HG02885 (cell line): ENCODE data around the gene HSDL2.

ENCODE experiments used
- ATAC-seq: cut with Tn5 transposase; IDR thresholded peaks from one replicate; pipeline ENCODE4 v1.9.1; 2021; ENCODE audit warnings: mild to moderate bottlenecking; ENCODE audit not compliant: unreplicated experiment, poor library complexity

Gene HSDL2

DNA sequence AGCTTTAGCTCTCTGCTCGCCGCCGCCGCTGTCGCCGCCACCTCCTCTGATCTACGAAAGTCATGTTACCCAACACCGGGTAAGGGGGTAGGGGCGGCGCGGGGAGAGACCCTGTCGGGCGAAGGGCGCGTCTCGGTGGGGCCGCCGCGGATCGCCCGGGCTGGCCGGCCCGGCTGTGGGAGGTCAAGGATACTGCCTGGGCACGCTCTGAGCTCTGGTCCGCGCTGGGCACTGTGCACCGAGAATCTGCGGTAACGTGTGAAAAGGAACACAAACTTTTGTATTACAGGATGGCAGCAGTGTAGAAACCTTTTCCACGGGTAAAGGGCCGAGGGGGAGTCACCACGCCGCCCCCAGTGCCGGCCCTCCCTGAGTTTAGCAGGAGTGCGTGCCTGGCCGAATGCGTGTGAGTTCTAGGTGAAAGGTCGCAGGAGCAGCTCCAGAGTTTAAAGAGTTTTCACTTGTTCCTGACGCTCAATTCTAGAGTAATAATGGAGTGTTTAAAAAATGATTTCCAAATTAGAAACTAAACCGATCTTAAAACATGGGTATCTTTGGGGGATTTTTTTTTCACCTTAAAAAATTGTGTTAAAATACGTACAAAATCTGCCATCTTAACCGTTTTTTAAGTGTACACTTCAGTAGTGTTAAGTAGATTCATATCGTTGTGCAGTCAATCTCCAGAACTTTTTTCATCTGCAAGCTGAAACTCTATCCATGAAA is at the start of gene HSDL2:
Gene HSDL2 (plus strand): TSS at position 7 of the 723 bp plus-strand sequence. CDS start 56 bp downstream, at position 63.
- peak; percentile 27 for ATAC-seq

- no peak for ATAC-seq
These were observed 48.3 kb upstream of the HSDL2 start for GRCh38 chr9:112331674-112331952.

GRCh38 chr9:112332214-112332613 is 47.7 kb upstream of the HSDL2 start:
- ATAC-seq: no peak

- no peak for ATAC-seq
These were observed 47.3 kb upstream of the HSDL2 start for GRCh38 chr9:112332674-112332976.

DNA sequence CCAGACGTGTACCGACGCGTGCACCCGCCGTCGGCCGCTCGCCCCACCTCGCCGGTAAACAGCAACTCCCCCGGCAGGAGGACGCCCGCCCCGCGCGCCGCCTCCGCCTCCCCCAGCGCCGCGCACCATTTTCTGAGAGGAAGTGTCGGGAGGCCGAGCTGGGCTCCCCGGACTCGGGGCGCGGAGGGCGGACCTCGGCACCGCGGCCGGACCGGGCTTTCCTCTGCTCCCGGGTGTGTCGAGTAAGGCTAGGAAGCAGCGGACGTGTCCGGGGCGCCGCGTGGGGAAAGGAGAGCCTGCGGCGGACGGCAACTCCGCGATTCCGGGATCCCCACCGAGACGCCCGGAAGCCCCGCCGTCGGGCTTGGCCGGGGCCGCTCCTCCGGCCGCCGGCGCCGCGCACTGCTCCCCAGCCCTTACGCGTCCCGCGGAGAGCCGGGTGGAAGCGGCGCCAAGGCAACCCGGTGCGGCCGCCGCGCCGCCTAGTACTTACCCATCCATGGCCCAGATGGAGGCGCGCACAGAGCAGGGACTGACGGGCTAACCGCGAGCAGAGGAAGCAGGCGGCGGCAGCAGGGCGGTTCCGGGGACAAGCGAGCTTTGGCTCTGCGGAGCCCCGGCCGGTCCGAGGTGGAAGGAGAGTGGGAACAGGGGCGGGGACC is 46.8 kb upstream of the HSDL2 start, which contains the start of gene PTBP3:
Gene PTBP3 (minus strand): TSS at position 643 of the 662 bp plus-strand sequence. CDS start 35,754 bp downstream, outside the sequence.
- peak; percentile 62 for ATAC-seq

GRCh38 chr9:112333639-112334431 is 46.1 kb upstream of the HSDL2 start:
- ATAC-seq: peak; percentile 79

DNA sequence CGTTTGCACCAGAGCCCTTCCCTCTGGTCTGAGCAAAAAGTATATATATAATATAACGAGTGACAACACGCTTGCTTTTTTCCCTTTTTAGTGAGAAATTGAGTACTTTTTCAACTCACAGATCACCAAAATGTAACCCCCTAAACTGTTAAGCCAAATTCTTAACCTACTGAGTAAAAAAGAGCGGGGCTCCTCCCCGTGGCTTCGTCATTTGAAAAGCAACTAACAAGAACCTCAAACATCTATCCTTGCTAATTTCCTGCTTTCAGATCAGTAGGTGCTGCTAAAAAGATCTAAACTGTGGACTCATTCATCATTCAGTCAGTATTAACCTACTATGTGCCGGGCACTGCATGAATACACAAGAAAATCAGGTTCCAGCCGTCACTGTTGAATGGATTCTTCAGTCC is 45.5 kb upstream of the HSDL2 start:
- no peak for ATAC-seq

DNA sequence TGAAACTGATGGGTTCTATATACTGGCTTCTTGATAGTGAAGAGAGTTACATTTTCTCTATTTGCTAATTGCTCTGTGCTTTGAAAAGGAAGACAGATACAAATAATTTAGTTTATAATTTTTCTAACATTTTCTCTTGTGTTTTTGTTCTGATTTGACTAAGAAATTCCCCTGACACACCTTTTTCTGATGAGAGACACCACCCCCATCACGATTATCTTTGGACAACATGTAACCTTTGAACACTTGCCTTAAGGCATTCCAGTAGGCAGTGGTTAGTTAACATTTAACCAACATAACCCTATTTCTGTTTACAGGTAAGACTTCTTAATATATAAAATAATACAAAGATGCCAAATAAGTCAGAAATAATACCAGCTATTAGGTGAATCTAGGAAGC is 42.4 kb upstream of the HSDL2 start:
- no peak for ATAC-seq

DNA sequence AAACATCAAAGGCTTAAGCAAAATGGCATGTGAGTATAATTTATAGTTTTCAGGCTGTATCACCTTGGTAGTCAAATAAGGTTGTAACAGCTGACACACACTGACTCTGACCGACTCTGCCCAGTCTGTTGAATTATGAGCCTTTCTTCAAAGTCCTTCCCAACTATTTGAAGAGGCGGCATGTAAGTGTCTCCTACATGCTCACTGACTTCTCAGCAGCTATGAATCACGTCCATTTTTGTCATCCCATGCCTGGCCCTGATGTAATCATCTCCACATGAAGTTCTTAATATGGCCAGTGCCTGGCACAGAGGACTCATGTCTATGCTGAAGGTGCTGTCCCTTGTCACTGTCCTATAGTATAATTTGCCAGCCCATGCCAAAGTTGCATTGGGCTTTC is 41.3 kb upstream of the HSDL2 start:
- no peak for ATAC-seq

- no peak for ATAC-seq
These were observed 40.0 kb upstream of the HSDL2 start for GRCh38 chr9:112339886-112340285.

DNA sequence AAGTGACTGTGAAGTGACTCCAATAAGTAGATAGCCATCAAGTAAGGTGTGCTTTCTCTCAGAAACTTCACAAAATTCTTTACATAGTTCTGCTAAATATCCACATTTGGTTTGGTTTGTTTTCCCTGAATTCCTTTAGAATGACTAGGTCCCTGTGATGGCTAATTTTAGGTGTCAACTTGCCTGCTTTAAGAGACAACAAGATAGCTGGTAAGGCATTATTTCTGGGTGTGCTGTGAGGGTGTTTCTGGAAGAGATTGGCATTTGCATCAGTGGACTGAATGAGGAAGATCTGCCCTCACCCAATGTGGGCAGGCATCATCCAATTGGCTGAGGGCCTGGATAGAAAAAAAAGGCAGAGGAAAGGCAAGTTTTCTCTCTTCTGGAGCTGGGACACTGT is 38.2 kb upstream of the HSDL2 start:
- ATAC-seq: no peak

DNA sequence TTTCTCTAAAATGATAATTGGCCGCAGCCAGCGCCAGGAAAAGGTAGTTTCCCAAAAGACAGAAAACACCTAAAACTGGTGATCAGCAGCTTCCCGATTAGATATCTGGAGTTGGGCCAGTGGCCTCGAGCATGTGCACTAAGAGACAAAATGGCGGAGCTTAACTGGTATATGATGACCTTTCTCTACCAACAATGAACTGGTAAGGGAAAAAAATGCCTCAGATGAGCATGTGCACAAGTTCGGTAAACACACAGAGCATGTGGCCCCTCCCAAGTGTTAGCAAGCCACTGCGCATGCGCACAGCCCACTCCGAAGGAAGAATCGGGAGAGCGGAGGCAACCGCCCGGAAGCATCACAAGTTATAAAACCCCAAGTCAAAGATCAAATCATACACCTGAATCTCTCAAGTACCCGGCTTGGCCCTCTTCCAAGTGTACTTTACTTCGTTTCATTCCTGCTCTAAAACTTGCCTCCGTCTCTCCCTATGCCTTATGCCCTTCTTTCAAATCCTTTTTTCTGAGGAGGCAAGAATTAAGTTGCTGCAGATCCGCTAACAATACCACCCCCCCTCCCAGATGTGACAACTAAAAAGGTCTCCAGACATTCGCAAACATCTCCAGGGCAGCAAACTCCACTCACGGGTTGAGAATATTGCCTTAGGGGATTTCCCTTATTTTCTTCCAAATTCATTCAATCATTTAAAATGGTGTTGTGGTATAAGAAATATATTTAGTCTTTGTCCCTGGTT is 31.5 kb upstream of the HSDL2 start:
- no peak for ATAC-seq

- ATAC-seq: no peak
These were observed 30.9 kb upstream of the HSDL2 start for GRCh38 chr9:112349008-112349333.

DNA sequence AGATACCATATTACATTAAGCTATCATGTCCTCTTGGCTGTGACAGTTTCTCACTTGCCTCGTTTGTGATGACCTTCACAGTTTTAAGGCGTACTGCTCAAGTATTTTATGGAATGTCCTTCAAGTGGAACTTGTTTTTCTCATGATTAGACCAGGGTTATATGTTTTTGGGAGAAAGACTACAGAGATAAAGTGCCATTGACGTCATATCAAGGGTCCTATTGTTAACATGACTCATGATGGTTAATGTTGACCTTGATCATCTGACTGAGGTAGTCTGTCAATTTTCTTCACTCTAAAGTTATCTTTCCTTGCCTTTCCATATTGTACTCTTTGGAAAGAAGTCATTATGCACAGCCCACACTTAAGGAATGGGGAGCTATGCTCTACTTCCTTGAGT is 28.7 kb upstream of the HSDL2 start:
- ATAC-seq: no peak

DNA sequence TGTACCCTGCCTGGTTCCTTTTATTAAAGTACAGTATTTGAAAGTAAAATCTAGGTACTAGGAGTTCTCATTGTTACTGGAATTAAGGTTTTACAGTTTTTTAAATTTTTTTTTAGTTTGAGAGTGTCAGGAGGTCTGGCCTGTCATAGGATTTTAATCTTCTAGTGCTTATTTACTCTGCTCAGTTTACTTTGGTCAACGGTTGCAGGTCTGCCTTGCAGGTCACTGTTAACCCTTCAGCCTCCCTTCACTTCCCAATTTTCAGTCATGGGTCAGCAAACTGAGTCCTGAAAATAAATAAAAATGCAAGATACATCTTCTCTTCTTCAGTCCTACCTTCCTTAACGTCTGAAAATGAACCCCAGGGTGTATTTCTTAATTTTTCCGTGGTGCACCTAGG is 27.7 kb upstream of the HSDL2 start:
- ATAC-seq: no peak

DNA sequence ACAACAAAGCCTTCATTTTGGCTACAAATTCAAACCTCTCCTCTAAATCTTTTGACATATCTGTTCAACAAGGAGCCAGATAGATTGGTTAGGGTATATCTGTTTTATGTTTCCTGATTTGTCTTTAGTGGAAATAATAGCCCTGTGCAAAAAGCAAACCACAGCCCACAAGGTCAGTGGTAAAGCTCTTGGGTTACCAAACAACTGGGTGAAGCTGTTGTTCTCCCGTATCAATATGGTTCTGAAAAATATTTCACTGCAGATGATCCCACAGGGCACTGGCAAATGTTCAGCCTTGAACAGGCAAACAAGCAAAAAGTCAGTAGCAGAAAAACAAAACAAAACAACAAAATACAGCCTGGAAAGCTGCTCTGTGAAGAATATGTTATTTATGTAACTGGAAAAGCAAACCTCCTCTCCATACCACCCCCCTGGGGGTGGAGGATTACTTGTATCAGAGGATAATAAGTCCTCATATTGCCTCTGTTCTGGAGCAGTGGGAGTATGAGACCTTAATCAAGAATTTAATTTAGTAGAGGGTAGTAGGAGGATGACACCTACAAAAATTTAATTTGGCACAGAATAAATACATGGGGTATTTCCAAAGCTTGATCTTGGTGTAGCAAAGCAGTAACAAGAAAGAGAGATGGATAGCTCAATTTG is 25.7 kb upstream of the HSDL2 start:
- no peak for ATAC-seq

DNA sequence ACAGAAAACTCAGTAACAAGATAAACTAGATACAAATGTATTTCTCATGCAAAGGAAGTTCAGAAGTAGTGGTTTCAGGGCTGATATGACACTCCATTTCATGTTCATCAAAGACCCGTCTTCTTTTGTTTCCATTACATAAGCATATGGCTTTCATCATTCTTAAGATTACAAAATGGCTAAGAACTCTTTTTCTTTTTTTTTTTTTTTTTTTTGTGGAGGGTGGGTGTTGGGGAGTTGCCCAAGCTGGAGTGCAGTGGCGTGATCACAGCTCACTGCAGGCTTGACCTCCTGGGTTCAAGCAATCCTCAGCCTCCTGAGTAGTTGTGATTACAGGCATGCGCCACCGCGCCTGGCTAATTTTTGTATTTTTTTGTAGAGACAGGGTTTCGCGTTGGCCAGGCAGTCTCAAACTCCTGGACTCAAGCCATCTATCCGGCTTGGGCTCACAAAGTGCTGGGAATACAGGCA is 24.4 kb upstream of the HSDL2 start:
- no peak for ATAC-seq

DNA sequence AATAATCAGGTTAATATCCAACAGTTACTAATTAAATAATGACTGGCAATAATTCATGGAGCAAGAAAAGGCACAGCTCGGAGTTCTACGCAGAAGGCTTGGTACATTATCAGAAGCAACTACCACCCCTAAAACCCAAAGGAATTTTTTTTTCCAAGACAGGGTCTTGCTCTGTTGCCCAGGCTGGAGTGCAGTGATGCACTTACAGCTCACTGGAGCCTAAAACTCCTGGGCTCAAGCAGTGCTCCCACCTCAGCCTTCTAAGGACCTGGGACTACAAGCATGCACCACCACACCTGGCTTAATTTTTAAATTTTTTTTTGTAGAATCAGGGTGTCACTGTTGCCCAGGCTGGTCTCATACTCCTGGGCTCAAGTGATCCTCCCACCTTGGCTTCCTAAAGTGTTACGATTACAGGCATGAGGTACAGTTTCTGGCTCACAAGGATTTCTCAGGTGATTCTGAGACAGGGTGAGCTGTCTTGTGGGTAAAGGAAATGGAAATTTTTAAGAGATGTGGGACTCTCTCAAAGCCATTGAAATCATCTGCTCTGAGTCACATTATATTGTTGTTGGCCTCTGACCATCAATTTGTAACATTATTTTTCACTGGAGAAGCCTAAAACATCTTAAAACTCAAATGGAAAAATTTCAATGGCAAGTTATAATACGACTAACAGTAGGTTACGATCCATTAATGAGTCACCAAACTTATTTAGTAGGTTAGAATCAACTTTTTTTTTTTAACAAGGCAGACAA is 19.7 kb upstream of the HSDL2 start:
- no peak for ATAC-seq

DNA sequence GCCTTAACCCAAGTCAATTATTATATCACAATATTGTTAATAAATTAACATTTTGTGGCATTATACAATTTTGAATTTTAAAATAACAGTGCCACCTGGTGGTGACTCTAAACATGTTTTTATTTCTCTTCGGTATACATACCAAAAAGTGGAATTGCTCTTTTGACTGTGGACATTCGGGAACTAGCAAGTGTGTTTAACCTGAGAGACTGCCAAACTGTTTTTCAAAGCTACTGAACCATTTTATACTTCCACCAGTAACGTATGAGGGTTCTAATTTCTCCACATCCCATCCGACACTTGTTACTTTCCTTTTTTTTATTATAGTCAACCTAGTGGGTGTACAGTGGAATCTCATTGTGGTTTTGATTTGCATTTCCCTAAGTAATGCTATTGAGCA is 18.3 kb upstream of the HSDL2 start:
- ATAC-seq: no peak

DNA sequence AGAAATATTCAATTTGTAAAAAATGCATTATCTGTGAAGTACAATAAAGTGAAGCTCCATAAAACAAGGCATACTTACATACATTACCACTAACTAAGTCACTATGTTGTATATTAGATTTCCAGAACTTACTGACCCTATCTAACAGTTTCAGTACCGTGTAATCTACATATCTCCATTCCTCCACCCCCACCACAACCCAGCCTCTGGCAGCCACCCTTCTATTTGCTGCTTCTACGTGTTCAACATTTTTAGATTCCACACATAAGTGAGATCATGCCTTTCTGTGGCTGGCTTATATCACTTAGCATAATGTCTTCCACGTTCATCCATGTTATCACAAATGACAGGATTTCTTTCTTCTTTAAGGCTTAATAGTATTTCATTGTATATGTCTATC is 15.1 kb upstream of the HSDL2 start:
- ATAC-seq: no peak
